Measurements from ENCODE around the gene C6orf89. TPM values are rescaled to one million over a fixed set of nuclear protein-coding genes. Genes with fewer than 3 reads are reported as not detected.

The C6orf89 gene
- total RNA-seq, 1 experiment from 2014 or later, result 32.9 TPM

GRCh38 chr6:36843170-36843569 is 42.6 kb upstream of the C6orf89 start:
- Histone ChIP-seq H3K4me2 (ENCODE audit: low read length) (no peak overlapping the region), H4K20me1 (ENCODE audit: insufficient read depth) (no peaks in the 10 kb centered on the region), H2AFZ (ENCODE audit: low read depth, low read length, poor library complexity, severe bottlenecking) (no peak overlapping the region), H3K9me3 (ENCODE audit: control insufficient read depth in 1 of 2, insufficient read depth in 1 of 2, low read depth in 1 of 2, low read length in 2 of 2) (no peaks in the 10 kb centered on the region), H3K9me2 (ENCODE audit: insufficient read depth) (no peaks in the 10 kb centered on the region), H3K4me3 (replicated peaks in 1 of 2; ENCODE audit: low read depth in 1 of 2, low read length in 2 of 2) (no peak overlapping the region), H3K79me2 (ENCODE audit: insufficient read depth, low read length) (no peaks in the 10 kb centered on the region), H3K27ac (ENCODE audit: low read depth, low read length) (no peak overlapping the region), H3K36me3 (ENCODE audit: control insufficient read depth in 1 of 2, insufficient read depth in 2 of 2, low read length in 2 of 2) (no peaks in the 10 kb centered on the region), H3K4me1 (ENCODE audit: control insufficient read depth in 1 of 2, insufficient read depth in 2 of 2, low read length in 2 of 2) (peaks cover 0 to 7% of the 10 kb centered on the region in 2 experiments; a peak in 1 of 4 replicates), H3K9ac (ENCODE audit: low read length) (no peak overlapping the region), H3K27me3 (ENCODE audit: insufficient read depth, low read length) (peaks cover 10% of the 10 kb centered on the region; the same call in 1 of the 2 replicates)
- POLR2A ChIA-PET, result no interaction called here
- no peak for ATAC-seq
- RAD21 ChIA-PET (ENCODE audit: low non-redundant PET in 1 of 2, low total read pairs in 2 of 2, uncharacterized antibody in 2 of 2, unreplicated experiment in 2 of 2), result no interaction called here
- no peak for DNase-seq (ENCODE audit: low read depth, low spot score)
- BruUV-seq (replicated peaks), result no TSS peak
- intact Hi-C loops (cut with micrococcal nuclease), result no loop called here
- CTCF ChIA-PET, result interaction anchor here (1.2 kb wide), 1 partner anchor 9 kb away, joined by 3 read pairs; no protein-coding TSS in a partner anchor
- no peak for TF ChIP-seq SP1 (IDR thresholded peaks at IDR 0.05; ENCODE audit: low read depth)
- no peak for TF ChIP-seq SRF (IDR thresholded peaks at IDR 0.05; ENCODE audit: low read depth)
- no peak for TF ChIP-seq POLR2A (IDR thresholded peaks at IDR 0.05; ENCODE audit: borderline replicate concordance, extremely low read depth, insufficient read depth, insufficient read length)
- no peak for TF ChIP-seq CBX3 (IDR thresholded peaks at IDR 0.05; ENCODE audit: low read depth)
- TF ChIP-seq POLR2AphosphoS5 (IDR thresholded peaks at IDR 0.05; ENCODE audit: low read depth, low read length), result no peak
- no peak for TF ChIP-seq RAD21 (IDR thresholded peaks at IDR 0.05; ENCODE audit: low read depth)
- no peak for TF ChIP-seq ZFX (IDR thresholded peaks at IDR 0.05)
- TF ChIP-seq ELF1 (IDR thresholded peaks at IDR 0.05; ENCODE audit: borderline replicate concordance, low read depth), result no peak
- TF ChIP-seq EZH2phosphoT487 (IDR thresholded peaks at IDR 0.05; ENCODE audit: borderline replicate concordance), result no peak
- TF ChIP-seq CEBPB (IDR thresholded peaks at IDR 0.05; ENCODE audit: low read depth), result no peak
- no peak for TF ChIP-seq REST (IDR thresholded peaks at IDR 0.05; ENCODE audit: low read depth)
- TF ChIP-seq CTCF (IDR thresholded peaks at IDR 0.05 in 2 of 3, conservative IDR thresholded peaks at IDR 0.05 in 1 of 3; ENCODE audit: borderline replicate concordance in 1 of 3, insufficient read depth in 1 of 3, low read depth in 2 of 3, low read length in 2 of 3), result no peak
- TF ChIP-seq ZBTB33 (IDR thresholded peaks at IDR 0.05; ENCODE audit: extremely low read depth, insufficient replicate concordance, low read length), result no peak
- no peak for TF ChIP-seq EZH2 (IDR thresholded peaks at IDR 0.05)
- TF ChIP-seq ATF3 (IDR thresholded peaks at IDR 0.05), result no peak

Measured in HCT116 (cell line).